SK-N-DZ (cell line): ENCODE results near the gene SRPK2.
"Not testable (repeated sequence)": the region's sequence is repeated elsewhere in the genome, so short reads cannot be mapped to it uniquely, and the experiment has no call there.

ENCODE experiments used
- DNase-seq: peaks from one replicate; pipeline ENCODE4 v3.0.0-alpha.2; 2015; ENCODE audit warnings: low spot score

Gene SRPK2

DNA sequence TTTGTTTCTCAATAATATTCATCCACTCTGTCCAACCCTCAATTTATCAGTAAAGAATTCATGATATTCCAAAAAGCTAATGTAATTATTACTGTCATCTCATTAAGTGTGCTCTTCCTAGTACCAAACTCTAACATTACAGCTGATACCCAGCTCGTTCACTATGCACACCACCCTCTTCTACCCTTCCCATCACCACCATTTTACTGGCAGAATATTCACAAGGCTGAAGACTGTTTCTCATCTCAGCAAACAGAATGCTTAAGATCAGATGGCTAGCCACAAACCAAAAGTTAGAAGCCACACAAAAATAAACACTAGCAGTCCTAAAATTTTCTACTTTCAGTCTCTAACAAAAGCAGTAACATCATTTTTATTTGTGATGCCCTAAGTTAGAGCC lies 121.5 kb downstream of the SRPK2 start:
- DNase-seq: no peak

GRCh38 chr7:105264707-105265106 lies 124.0 kb downstream of the SRPK2 start:
- DNase-seq: no peak

- DNase-seq: peak; percentile 55
Measured at GRCh38 chr7:105261689-105262088, 127.0 kb downstream of the SRPK2 start.

DNA sequence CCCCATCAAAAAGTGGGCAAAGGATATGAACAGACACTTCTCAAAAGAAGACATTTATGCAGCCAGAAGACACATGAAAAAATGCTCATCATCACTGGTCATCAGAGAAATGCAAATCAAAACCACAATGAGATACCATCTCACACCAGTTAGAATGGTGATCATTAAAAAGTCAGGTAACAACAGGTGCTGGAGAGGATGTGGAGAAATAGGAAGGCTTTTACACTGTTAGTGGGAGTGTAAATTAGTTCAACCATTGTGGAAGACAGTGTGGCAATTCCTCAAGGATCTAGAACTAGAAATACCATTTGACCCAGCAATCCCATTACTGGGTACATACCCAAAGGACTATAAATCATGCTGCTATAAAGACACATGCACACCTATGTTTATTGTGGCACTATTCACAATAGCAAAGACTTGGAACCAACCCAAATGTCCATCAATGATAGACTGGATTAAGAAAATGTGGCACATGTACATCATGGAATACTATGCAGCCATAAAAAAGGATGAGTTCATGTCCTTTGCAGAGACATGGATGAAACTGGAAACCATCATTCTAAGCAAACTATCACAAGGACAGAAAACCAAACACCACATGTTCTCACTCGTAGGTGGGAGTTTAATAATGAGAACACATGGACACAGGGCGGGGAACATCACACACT lies 128.4 kb downstream of the SRPK2 start:
- not testable (repeated sequence) for DNase-seq

GRCh38 chr7:105258919-105259318 lies 129.8 kb downstream of the SRPK2 start:
- DNase-seq: not testable (repeated sequence)

GRCh38 chr7:105257338-105257737 lies 131.4 kb downstream of the SRPK2 start:
- DNase-seq: no peak

GRCh38 chr7:105256761-105257231 lies 131.9 kb downstream of the SRPK2 start:
- DNase-seq: no peak

GRCh38 chr7:105250706-105251105 lies 138.0 kb downstream of the SRPK2 start:
- DNase-seq: no peak

- DNase-seq: no peak
Measured at GRCh38 chr7:105250239-105250638, 138.5 kb downstream of the SRPK2 start.

- DNase-seq: no peak
Measured at GRCh38 chr7:105249216-105249615, 139.5 kb downstream of the SRPK2 start.

GRCh38 chr7:105246679-105247078 lies 142.0 kb downstream of the SRPK2 start:
- DNase-seq: no peak

GRCh38 chr7:105246256-105246655 lies 142.5 kb downstream of the SRPK2 start:
- DNase-seq: no peak

DNA sequence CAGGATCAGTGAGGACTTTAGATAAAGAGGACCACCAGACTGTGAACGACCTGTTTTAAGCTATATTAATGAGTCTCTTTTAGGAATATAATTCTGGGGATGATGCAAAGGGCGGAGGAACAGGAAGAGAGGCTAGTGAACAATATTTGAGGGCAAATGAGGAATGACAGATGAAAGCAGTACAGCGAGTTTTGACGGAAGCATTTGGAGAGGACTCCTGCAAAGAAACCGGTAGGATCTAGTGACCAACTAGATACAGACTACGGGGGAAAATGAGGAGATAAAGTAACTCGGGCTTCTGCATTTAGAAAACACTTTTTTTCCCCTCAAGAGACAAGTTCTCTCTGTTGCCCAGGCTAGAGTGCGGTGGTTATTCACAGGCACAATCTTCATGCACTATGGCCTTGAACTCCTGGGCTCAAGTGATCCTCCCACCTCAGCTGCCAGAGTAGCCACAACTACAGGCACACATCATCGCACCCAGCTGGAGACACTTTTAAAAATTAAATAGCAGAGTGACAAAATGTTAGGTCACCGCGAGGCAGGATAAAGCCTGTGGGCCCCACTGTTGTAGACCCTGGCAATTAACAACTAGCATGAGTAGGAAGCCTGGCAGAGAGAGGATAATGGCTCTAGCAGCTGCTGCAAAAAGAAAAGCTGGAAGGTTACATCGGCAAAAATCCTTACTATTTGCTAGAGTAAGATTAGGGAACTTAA lies 143.2 kb downstream of the SRPK2 start:
- DNase-seq: no peak

GRCh38 chr7:105244594-105244993 lies 144.1 kb downstream of the SRPK2 start:
- no peak for DNase-seq

GRCh38 chr7:105241198-105241597 lies 147.5 kb downstream of the SRPK2 start:
- DNase-seq: no peak

- no peak for DNase-seq
Measured at GRCh38 chr7:105238198-105238765, 150.4 kb downstream of the SRPK2 start.

DNA sequence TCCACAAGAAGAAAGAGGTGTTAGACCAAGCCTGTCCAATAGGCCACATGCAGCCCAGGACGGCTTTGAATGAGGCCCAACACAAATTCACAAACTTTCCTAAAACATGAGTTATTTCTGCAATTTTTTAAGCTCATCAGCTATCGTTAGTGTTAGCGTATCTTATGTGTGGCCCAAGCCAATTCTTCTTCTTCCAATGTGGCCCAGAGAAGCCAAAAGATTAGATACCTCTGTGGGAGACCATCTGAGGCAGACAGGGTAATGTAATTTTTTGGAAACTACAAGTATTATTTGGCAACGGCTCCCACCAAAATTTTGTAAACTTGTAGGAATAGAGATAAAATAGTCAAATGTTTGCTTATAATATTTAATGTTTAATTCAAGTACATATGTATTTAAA lies 153.8 kb downstream of the SRPK2 start:
- no peak for DNase-seq

- not testable (repeated sequence) for DNase-seq
Measured at GRCh38 chr7:105232829-105233291, 155.9 kb downstream of the SRPK2 start.

- DNase-seq: no peak
Measured at GRCh38 chr7:105230486-105230885, 158.2 kb downstream of the SRPK2 start.

- no peak for DNase-seq
Measured at GRCh38 chr7:105229641-105230040, 159.1 kb downstream of the SRPK2 start.

DNA sequence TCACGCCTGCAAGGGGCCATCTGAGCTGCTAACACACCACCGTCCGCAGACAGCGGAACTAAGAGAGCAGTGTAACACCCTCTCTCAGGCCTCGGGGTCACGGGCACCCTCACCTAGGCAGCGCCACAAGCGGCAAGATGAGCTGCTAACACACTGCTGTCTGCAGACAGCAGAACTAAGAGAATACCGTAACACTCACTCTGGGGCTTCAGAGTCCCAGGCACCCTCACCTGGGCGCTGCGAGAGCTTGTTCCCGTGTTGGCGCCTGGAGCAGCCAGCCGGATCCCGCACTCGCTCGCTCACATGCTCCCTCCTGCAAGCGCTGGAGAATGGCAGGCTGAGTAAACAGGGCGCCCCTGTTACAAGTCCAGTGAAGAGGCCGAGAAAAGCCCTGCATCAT lies 160.2 kb downstream of the SRPK2 start:
- DNase-seq: no peak

DNA sequence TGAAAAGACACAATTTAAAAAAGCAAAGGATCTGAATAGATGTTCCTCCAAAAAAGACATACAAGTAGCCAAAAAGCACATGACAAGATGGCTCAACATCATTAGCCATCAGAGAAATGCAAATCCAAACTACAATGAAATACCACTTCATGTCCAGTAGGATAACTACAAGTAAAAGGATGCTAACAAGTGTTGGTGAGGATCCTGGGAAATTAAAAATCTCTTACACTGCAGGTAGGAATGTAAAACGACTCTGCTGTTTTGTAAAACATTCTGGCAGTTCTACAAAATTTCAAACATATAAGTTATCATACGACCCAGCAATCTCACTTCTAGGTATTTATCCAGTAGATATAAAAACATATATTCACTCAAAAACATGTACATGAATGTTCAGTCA lies 161.3 kb downstream of the SRPK2 start:
- no peak for DNase-seq
